Neuronal stem cell (in vitro differentiated cells): ENCODE data around the gene TJAP1.
A peak's percentile ranks its signal among the peaks of the same experiment; 100 is the strongest.
"Not testable (repeated sequence)": the region's sequence is repeated elsewhere in the genome, so short reads cannot be mapped to it uniquely, and the experiment has no call there.

Experiments
- DNase-seq: peaks from one replicate; pipeline ENCODE4 v3.0.0-alpha.2; 2013; ENCODE audit warnings: low spot score
- H2AFZ ChIP-seq: one replicate; pipeline ENCODE4 v1.6.1; 2013; ENCODE audit warnings: mild to moderate bottlenecking, low read length, inconsistent platforms
- H2AK5ac ChIP-seq: 2 replicates; pipeline ENCODE4 v1.6.1; 2013; ENCODE audit warnings: low read depth, mild to moderate bottlenecking, inconsistent platforms, low read length, moderate library complexity, mixed read lengths
- H2BK120ac ChIP-seq: 2 replicates; pipeline ENCODE4 v1.6.1; 2013; ENCODE audit warnings: low read depth, mild to moderate bottlenecking, inconsistent platforms, low read length, moderate library complexity, mixed read lengths
- H2BK12ac ChIP-seq: one replicate; pipeline ENCODE4 v1.6.1; 2013; ENCODE audit warnings: low read length, inconsistent platforms
- H2BK15ac ChIP-seq: 2 replicates; pipeline ENCODE4 v1.6.1; 2013; ENCODE audit warnings: mild to moderate bottlenecking, low read length, inconsistent platforms, mixed read lengths
- H2BK5ac ChIP-seq: one replicate; pipeline ENCODE4 v1.6.1; 2013; ENCODE audit warnings: inconsistent platforms, mild to moderate bottlenecking, low read length, moderate library complexity
- H3K14ac ChIP-seq: one replicate; pipeline ENCODE4 v1.6.1; 2013; ENCODE audit warnings: low read length, inconsistent platforms
- H3K18ac ChIP-seq: 2 replicates; pipeline ENCODE4 v1.6.1; 2013; ENCODE audit warnings: low read length, inconsistent platforms
- H3K23ac ChIP-seq: 2 replicates; pipeline ENCODE4 v1.6.1; 2013; ENCODE audit warnings: low read depth, mild to moderate bottlenecking, mixed read lengths, low read length, inconsistent platforms; ENCODE audit not compliant: poor library complexity
- H3K27ac ChIP-seq: replicated peaks from 3 replicates; pipeline ENCODE4 v1.5.1; 2013; ENCODE audit warnings: low read length, inconsistent platforms
- H3K27me3 ChIP-seq, 3 experiments: 2 replicates each; pipeline ENCODE4 v1.6.1; 2013; ENCODE audit warnings: low read length in 3 of 3, mild to moderate bottlenecking in 2 of 3, inconsistent platforms in 1 of 3, low read depth in 1 of 3, mixed read lengths in 1 of 3, moderate library complexity in 1 of 3; ENCODE audit not compliant: control insufficient read depth in 3 of 3, insufficient read depth in 3 of 3
- H3K36me3 ChIP-seq, 2 donors: replicated peaks in 1 of 2; 2 replicates each; pipeline ENCODE4 v1.6.1; 2013; ENCODE audit warnings: low read length in 2 of 2; ENCODE audit not compliant: control insufficient read depth in 2 of 2, insufficient read depth in 2 of 2
- H3K4ac ChIP-seq: 2 replicates; pipeline ENCODE4 v1.6.1; 2013; ENCODE audit warnings: inconsistent platforms, mild to moderate bottlenecking, low read length, moderate library complexity
- H3K4me1 ChIP-seq, 2 donors: 1 replicate in 1 of 2; 2 replicates in 1 of 2; pipeline ENCODE4 v1.6.1; 2013; ENCODE audit warnings: low read length in 2 of 2, low read depth in 1 of 2; ENCODE audit not compliant: control insufficient read depth in 2 of 2, insufficient read depth in 1 of 2
- H3K4me2 ChIP-seq: one replicate; pipeline ENCODE4 v1.6.1; 2013; ENCODE audit warnings: mild to moderate bottlenecking, low read length, inconsistent platforms; ENCODE audit not compliant: insufficient read depth, poor library complexity, severe bottlenecking
- H3K4me3 ChIP-seq, 2 donors: 2 replicates each; pipeline ENCODE4 v1.5.1; 2013; ENCODE audit warnings: low read length in 2 of 2, mild to moderate bottlenecking in 2 of 2, inconsistent platforms in 1 of 2, moderate library complexity in 1 of 2
- H3K79me1 ChIP-seq: one replicate; pipeline ENCODE4 v1.6.1; 2013; ENCODE audit warnings: low read depth, mild to moderate bottlenecking, inconsistent platforms, low read length, moderate library complexity
- H3K9ac ChIP-seq: one replicate; pipeline ENCODE4 v1.6.1; 2013; ENCODE audit warnings: mild to moderate bottlenecking, low read depth, low read length, inconsistent platforms; ENCODE audit not compliant: poor library complexity
- H3K9me3 ChIP-seq, 2 donors: replicated peaks in 1 of 2; 2 replicates each; pipeline versions ENCODE3 to v1.6.1; 2013; ENCODE audit warnings: low read length in 2 of 2, mild to moderate bottlenecking in 2 of 2, inconsistent platforms in 1 of 2, low read depth in 1 of 2, mixed read lengths in 1 of 2, moderate library complexity in 1 of 2; ENCODE audit not compliant: control insufficient read depth in 2 of 2, insufficient read depth in 1 of 2
- H4K8ac ChIP-seq: one replicate; pipeline ENCODE4 v1.6.1; 2013; ENCODE audit warnings: low read depth, mild to moderate bottlenecking, inconsistent platforms, low read length, moderate library complexity
- H4K91ac ChIP-seq: one replicate; pipeline ENCODE4 v1.6.1; 2013; ENCODE audit warnings: low read length, low read depth, mild to moderate bottlenecking, inconsistent platforms; ENCODE audit not compliant: poor library complexity
- WGBS, 2 donors: extraction: QIAGEN DNeasy Blood & Tissue Kit; methylation state at CpG; one replicate each; pipeline ENCODE4 v1.1.7; 2013; ENCODE audit warnings: missing lambda C conversion rate in 2 of 2, mixed read lengths in 1 of 2; ENCODE audit not compliant: insufficient read length in 2 of 2, insufficient replicate concordance in 1 of 2; ENCODE audit errors: extremely low coverage in 2 of 2; 5-methylcytosine and 5-hydroxymethylcytosine counted together

TJAP1 gene

GRCh38 chr6:43523284-43523683 is 45.9 kb downstream of the TJAP1 start:
- Histone ChIP-seq H2AFZ (no peak overlapping the region), H4K91ac (no peak overlapping the region), H3K23ac (no peak overlapping the region), H2AK5ac (no peak overlapping the region), H3K4me2 (no peak overlapping the region), H3K4me1 (peaks cover 0 to under 1% of the 10 kb centered on the region in 2 donors), H4K8ac (no peak overlapping the region), H3K27me3 (no peaks in the 10 kb centered on the region), H2BK12ac (no peak overlapping the region), H3K14ac (no peak overlapping the region), H3K4me3 (no peak overlapping the region), H3K79me1 (peaks cover under 1% of the 10 kb centered on the region), H3K18ac (no peak overlapping the region), H3K27ac (no peak overlapping the region), H3K4ac (no peak overlapping the region), H3K9ac (no peak overlapping the region), H2BK120ac (no peak overlapping the region), H2BK15ac (no peak overlapping the region), H3K9me3 (no peaks in the 10 kb centered on the region), H2BK5ac (no peak overlapping the region), H3K36me3 (peaks cover 65 to 95% of the 10 kb centered on the region in 2 donors)
- WGBS, 2 donors = no CpG with 5 or more reads among the region's 3 CpGs
- no peak for DNase-seq

GRCh38 chr6:43524483-43524961 is 47.2 kb downstream of the TJAP1 start:
- H2BK12ac ChIP-seq = no peak overlapping the region
- H3K14ac ChIP-seq = no peak overlapping the region
- H2AFZ ChIP-seq = no peak overlapping the region
- no peak overlapping the region for H2BK5ac ChIP-seq
- no peak overlapping the region for H3K27ac ChIP-seq
- no peak overlapping the region for H4K91ac ChIP-seq
- peaks cover 69 to 97% of the 10 kb centered on the region in 2 donors for H3K36me3 ChIP-seq
- no peak overlapping the region for H3K18ac ChIP-seq
- H3K9ac ChIP-seq = no peak overlapping the region
- no peak overlapping the region for H3K23ac ChIP-seq
- no peak overlapping the region for H3K4me2 ChIP-seq
- DNase-seq = no peak
- no peak overlapping the region for H2BK15ac ChIP-seq
- no peak overlapping the region for H3K4ac ChIP-seq
- no peak overlapping the region for H2AK5ac ChIP-seq
- peak overlapping the region in 1 of 2 donors; percentile 34 for H3K4me3 ChIP-seq
- WGBS, 2 donors = no CpG with 5 or more reads among the region's 10 CpGs
- H3K27me3 ChIP-seq = no peaks in the 10 kb centered on the region
- no peak overlapping the region for H2BK120ac ChIP-seq
- no peaks in the 10 kb centered on the region for H3K9me3 ChIP-seq
- no peak overlapping the region for H4K8ac ChIP-seq
- H3K4me1 ChIP-seq = no peaks in the 10 kb centered on the region
- no peaks in the 10 kb centered on the region for H3K79me1 ChIP-seq

DNA sequence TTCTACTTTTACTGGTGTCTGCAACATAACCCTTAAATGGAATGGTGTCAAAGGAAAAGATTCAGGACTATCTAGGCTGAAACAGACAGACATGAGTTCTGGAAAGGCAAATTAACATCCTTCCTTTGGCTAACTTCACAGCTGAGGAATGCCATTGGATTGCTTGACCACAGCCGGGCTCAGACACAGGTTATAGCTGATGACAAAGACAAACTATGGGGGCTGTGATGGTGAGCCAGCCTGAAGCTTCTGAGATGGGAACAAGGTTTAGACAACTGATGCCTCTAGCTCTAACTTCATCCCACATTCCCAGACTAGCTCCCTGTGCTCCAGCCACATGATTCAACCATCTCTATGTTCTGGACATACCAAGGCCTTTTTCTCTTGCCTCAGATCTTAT is 54.8 kb downstream of the TJAP1 start:
- Histone ChIP-seq H4K91ac (no peak overlapping the region), H2BK120ac (no peak overlapping the region), H3K4me1 (no peaks in the 10 kb centered on the region), H3K27ac (no peak overlapping the region), H3K79me1 (no peaks in the 10 kb centered on the region), H3K9me3 (no peaks in the 10 kb centered on the region), H2AK5ac (no peak overlapping the region), H3K23ac (no peak overlapping the region), H2BK15ac (no peak overlapping the region), H3K14ac (no peak overlapping the region), H3K4me2 (no peak overlapping the region), H3K36me3 (peaks cover 41 to 91% of the 10 kb centered on the region in 2 donors), H3K4me3 (no peak overlapping the region), H4K8ac (no peak overlapping the region), H2BK5ac (no peak overlapping the region), H3K9ac (no peak overlapping the region), H3K27me3 (no peaks in the 10 kb centered on the region), H2BK12ac (no peak overlapping the region), H3K4ac (no peak overlapping the region), H3K18ac (no peak overlapping the region), H2AFZ (no peak overlapping the region)
- WGBS, 2 donors = no CpG with 5 or more reads among the region's 1 CpG
- no peak for DNase-seq

GRCh38 chr6:43538986-43539385 is 61.6 kb downstream of the TJAP1 start:
- WGBS, 2 donors = no CpG with 5 or more reads among the region's 17 CpGs

More at GRCh38 chr6:43538986-43539385, 61.6 kb downstream of the TJAP1 start:
- DNase-seq, H3K4me1 ChIP-seq, H2BK5ac ChIP-seq, H3K4me2 ChIP-seq, H3K14ac ChIP-seq, H4K91ac ChIP-seq, H3K79me1 ChIP-seq, H4K8ac ChIP-seq, H3K4me3 ChIP-seq, H3K4ac ChIP-seq, H2BK120ac ChIP-seq, H3K9me3 ChIP-seq, H3K9ac ChIP-seq, H3K23ac ChIP-seq, H2BK15ac ChIP-seq, H2AFZ ChIP-seq, H3K27me3 ChIP-seq, H2AK5ac ChIP-seq, H3K18ac ChIP-seq, H2BK12ac ChIP-seq, H3K27ac ChIP-seq: not testable (repeated sequence)
- H3K36me3 ChIP-seq = peaks cover 14 to 88% of the 10 kb centered on the region in 2 donors
